Measurements from ENCODE around the gene TRIP6.
"Not testable (repeated sequence)": the region's sequence is repeated elsewhere in the genome, so short reads cannot be mapped to it uniquely, and the experiment has no call there.

TRIP6 gene

DNA sequence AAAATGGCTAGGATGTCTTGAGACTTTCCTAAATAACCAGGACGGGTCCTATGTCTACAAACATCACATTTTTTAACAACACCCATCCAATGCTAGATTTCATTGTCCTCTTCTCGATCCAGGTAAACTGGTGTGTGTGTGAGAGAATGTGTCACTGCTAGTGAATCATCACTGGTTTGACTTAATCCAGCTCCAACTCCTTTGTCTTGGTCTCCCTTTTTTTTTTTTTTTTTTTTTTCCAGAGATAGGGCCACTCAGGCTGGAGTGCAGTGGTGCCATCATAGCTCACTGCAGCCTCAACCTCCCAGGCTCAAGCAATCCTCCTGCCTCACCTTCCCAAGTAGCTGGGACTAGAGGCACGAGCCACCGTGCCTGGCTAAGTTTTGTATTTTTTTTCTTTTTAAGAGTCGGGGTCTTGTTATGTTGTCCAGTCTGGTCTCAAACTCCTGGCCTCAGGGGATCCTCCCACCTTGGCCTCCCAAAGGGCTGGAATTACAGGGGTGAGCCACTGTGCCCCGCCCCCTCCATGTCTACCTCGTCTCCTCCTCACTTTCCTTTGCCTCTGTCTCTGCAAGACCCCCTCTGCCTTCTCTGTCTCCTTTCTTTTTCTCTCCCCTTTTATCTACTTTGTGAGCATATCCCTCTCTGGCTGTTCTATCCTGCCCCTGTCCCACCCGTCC lies 24.5 kb downstream of the TRIP6 start:
- DNase-seq: no peak

DNA sequence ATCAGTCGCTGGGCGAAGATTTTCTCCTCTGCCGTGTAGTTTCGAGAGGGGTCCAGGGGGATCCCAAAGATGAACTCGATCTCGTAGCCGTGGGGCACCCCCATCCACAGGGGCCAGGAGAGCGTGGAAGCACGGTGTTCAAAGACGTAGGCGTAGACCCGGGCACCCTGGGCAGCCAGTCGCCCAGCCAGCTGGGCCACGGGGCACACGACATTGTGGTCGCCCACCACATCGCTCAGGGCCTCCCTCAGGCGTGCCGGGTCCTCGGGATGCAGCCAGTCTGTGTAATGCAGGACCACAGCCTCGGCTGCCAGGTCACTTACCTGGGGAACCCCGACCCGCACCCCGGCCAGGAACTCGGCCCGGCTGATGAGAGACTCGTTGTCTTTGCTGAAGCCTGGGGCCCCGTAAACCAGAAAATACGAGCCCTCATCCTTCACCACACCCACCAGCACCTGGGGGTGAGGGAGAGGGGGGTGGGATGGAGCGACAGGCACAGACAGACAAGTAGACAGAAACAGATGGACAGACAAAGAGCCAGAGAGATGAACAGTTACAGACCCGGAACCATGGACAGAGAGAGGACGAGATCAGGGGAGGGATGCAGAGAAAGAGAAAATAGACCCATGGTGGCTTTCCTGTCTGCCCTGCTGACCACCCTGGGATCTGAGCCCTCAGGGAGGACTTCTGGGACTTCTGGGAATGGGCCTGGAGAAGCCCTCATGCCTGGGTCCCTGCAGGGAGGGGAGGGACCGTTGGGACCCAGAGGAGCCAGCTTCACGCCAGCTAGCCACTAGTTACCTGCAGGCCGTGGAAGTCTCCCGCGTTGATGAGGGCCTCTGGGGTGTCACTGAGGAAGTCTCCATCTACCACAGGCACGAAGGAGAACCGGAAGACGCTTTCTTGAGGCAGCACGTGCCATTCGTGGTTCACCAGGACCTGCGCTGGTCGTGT lies 25.5 kb downstream of the TRIP6 start:
- DNase-seq: no peak

DNA sequence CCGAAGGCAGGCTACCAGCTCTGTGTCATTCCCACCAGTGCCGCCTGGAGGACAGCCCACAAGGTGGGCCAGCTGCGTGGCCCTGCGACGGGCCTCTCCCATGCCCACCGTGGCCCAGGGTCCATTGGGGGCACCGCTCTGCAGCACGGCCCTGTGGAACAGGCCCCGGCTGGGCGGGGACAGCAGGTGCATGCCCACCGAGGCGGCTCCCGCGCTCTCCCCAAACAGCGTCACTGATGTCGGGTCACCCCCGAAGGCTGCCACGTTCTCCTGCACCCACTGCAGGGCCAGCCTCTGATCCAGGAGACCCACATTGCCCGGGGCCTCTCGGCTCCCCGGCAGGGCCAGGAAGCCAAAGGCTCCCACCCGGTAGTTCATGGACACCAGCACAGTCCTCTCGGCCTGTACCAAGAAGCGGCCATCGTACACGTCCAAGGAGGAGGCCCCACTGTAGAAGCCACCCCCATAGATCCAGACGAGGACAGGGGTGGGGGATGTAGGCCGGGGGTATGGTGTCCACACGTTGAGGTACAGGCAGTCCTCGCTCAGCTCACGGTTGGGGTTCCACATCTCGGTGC lies 26.2 kb downstream of the TRIP6 start:
- no peak for DNase-seq

DNA sequence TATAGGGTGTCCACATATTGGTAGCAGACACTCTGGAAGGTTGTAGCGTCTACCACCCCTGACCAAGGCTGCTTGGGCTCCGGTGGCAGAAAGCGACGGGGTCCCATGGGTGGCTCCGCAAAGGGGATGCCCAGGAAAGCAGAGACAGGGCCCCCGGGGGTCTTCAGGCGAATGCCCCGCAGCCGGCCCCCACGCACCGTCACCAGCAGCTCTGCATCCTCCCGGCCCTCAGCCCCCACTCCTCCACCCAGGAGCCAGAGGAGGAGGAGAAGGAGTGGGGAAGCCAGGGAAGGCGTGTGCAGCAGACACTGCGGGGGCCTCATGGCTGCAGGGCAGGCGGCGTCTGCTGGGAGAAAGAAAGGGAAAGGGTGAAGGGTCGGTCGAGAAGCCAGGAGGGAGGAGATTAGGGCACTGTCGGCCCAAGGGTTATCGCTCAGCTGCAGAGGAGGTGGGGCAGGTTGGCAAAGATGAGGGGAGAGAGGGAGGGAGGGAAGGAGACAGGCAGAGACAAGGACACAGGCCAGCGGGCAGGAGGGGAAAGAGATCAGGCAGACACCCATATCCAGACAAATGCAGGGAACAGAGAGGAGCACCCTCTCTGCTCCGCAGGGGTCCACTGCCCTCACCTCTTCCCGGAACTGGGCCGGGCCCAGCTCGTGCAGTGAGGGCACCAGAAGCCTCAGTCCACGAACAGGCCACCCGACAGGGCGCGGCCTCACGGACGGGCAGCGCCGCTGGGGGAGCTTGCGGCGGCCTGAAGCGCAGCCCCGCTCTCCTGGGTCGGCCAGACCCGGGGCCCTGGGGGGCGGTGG lies 26.9 kb downstream of the TRIP6 start:
- no peak for DNase-seq

DNA sequence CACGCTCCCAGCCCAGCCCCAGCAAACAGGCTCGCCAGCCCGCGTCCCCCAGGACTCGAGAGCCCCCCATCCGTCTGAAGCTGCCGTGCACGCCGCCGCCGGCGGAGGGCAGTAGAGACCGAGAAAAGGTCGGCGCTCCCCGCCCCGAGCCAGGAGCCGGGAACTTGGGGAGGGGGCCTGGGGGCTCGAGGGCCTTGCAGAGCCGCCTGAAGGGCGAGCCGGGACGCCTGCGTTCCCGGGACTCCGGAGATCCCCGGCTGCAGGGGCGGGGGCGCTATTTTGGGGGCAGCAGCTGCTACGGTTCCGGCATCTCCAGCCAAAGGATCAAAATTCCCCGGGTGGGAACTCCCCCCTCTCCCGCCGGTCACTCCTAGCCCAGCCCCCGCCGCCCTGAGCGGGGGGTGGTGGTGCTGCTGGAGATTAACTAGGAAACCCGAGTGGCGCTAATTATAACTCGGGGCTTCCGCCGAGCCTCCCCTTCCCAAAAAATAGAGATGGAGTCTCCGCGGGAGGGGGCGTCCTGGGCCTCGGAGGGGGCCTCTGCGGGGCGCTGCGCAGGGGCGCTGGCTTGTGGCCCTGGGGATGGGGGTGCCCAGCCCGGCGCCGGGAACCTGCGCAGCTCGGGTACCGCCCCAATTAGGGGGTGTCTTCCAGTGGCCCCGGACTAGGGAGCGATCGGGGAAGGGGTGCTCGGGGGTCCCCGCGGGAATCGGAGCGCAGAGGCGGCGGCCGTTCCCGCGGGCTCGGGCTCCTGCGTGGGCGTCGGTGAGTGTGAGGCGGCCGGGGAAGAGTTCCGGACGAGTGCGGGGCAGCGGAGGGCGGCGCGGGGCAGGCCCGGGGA lies 27.9 kb downstream of the TRIP6 start:
- DNase-seq: no peak

DNA sequence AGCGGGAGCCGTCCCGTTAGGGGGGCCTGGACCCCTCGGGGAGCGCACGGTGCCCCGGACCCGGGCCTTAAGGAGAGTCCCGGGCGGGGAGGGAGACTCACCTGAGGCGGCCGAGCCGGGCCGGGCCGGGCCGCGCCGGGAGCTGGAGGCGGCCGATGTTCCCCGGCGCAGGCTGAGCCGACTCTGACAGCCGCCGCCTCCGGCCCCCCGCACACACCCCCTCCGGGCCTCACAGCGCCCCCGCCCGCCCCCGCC lies 28.4 kb downstream of the TRIP6 start, which contains the start of gene ACHE:
ACHE (minus strand) TSS at position 188 of the 255 bp plus-strand sequence. CDS start 1,656 bp downstream, outside the sequence.
- no peak for DNase-seq

DNA sequence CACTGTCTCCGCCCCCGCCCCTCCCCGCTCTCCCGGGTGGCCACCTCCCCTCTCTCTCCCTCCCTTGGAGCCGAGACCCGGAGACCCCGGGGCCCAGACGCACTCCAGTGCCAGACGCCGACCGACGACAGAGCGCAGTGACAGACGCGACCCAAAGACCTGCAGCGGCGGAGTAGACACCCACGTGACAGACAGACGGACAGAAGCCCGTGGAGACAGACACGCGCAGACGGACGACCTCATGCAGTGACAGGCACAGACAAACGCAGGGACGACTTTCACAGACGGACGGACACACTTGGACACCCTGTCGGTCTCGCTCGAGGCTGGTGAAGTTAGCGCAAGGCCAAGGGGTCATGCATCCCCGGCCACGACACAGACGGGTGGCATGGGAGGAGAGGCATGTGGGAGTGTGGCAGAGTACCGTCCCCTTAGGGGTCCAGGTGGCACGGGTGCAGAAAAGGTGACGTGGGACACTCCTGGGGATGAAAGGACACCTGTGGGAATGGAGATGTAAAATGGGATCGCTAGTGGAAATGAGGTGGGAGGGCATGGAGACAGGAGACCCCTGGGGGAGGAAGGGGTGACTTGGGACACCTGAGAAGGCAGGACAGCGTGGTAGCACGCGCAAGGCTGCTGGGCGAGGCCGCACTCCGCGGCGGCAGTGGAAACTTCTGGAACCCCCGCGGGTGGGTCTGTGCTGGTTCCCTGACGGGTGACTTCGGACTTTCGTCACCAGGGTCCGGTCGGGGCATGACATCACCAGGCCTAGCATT lies 29.0 kb downstream of the TRIP6 start:
- no peak for DNase-seq

DNA sequence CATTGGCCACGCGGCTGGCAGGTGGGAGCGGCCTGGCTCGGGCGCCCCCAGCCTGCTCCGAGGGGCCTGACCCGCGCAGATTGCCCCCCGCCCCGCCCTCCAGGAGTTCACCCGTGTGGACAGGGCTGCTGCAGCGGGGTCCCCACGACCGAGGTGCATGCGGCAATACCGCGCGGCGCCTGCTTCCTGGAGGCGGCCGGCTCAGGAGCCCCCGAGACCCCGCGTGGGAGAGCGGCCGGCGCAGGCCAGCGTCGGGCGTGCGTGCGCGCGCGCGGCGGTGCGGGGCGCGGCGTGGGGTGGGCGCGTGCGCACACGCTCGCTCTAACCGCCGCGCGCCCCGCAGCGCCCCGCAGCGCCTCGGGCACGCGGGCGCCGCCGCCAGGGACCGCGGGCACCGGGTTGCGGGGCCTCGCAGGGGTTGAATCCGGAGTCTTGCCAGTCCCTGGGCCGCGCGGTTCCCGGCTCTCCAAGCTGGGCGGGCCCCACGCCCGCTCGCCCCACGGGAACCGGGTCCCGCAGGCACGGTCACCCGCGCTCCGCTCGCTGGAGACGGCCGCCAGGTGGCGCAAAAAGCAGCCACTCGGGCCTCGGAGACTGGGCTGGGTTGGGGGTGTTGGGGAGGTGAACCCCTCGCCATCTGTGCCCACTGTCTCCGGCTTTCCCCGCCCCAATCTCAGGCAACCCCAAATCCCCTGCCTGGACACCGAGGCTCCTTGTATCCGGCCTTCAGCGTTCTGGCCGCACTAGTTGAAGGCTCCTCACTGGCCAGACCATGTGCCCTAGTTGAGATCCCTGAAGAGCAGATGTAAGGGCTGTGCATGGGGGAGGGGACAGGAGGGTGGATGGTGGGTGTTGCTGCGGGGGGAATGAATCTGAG lies 29.8 kb downstream of the TRIP6 start:
- peak; percentile 51 for DNase-seq

DNA sequence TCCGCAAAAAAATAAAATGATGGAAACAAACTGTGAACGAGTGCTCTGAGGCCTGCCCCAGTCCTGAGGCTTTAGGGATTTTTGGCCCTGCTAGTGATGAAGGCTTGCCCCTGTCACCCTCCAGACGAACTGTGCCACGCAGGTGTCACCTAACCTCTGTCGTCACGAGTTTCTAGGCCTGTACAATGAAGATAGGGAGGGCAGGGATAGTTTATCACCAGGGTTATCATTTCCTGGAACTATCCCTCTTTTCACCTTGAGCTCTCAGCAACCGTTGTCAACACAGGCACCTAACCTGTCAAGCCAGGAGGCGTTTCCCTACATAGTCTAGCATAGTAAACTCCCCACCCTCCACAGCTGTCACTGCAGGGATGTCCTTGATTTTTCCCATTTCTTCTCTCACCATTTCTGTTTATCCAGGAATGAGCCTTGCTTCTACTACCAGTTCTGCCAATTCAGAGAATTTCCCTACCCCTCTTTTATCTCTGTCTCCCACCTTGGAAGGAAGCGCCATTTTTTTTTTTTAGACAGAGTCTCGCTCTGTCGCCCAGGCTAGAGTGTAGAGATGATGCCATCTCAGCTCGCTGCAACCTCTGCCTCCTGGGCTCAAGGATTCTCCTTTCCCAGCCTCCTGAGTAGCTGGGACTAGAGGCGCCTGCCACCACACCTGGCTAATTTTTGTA lies 30.7 kb downstream of the TRIP6 start:
- DNase-seq: no peak

DNA sequence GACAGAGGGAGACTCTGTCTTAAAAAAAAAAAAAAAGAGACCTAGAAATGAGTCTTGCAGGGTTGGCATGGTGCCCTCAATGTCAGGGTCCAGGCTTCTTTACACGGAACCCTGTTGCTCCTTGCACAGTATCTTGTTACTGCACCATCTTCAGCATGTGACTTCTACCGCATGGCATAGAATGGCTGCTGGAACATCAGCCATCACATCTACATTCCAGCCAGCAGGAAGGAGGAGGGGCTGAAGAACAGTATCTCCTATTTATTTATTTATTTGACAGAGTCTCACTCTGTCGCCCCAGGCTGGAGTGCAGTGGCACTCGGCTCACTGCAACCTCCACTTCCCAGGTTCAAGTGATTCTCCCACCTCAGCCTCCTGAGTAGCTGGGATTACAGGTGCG lies 32.2 kb downstream of the TRIP6 start:
- DNase-seq: no peak

DNA sequence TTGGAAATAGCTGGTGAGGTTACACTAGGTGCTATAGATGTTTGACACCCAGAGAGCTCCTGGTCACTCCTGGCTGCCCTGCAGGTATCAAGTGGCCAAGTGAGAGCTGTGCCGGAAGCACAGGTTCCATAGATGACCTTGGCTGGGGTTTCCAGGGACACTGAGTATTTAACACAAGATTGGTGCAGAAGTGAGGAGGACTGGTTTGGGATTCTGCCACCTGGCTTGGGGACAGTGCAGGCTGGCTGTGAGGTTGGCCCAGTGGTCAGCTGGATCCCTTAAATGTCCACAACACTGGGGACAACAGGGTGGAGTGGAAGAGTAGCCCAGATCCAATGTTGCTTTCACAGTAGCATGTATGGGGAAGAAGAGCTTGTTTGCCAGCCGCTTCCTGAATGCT lies 33.8 kb downstream of the TRIP6 start:
- no peak for DNase-seq

DNA sequence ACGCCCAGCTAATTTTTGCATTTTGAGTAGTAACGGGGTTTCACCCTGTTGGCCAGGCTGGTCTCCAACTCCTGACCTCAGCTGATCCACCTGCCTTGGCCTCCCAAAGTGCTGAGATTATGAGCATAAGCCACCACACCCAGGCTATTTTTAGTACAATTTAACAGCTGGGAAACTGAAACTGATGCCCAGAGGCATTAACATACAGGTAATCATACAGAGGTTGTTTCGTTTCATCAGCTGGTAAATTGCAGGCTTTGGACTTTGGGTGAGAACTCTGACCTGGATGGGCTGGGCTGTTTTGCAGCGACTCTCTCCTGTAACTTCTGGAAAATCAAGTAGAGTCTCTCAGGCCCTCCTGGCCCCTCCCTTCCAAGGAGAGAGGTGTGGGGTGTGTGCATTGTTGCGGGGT lies 34.7 kb downstream of the TRIP6 start:
- DNase-seq: no peak

DNA sequence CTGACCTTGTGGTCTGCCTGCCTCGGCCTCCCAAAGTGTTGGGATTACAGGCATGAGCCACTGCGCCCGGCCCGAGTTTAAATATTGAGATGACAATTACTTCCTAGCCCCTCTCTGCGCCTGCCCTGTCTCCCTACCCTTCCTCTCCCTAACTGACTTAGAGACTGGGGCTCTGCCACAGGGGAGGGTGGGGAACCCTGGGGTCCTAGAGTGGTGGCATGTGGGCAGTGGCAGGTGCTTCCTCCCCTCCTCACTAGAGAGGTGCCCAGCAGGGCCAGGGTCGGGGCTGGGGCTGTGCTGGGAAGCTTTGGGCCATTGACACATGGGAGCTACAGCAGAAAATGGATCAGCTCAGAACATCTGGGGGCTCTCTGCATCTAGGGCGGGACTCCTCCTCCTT lies 35.5 kb downstream of the TRIP6 start:
- no peak for DNase-seq

DNA sequence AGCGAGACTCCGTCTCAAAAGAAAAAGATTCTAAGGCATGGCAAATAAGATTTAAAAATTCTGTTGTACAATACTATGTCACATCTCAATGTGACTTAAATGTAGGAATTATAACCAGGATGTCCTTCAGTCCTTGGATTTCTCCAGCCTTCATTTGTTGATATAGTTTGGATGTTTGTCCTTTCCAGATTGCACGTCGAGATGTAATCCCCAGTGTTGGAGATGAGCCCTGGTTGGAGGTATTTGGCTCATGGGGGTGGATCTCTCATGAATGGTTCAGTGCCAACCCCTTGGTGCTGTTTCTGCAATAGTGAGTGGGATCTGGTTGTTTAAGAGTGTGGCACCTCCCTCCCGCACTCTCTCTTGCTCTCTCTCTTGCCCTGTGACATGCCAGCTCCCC lies 41.3 kb downstream of the TRIP6 start:
- no peak for DNase-seq

DNA sequence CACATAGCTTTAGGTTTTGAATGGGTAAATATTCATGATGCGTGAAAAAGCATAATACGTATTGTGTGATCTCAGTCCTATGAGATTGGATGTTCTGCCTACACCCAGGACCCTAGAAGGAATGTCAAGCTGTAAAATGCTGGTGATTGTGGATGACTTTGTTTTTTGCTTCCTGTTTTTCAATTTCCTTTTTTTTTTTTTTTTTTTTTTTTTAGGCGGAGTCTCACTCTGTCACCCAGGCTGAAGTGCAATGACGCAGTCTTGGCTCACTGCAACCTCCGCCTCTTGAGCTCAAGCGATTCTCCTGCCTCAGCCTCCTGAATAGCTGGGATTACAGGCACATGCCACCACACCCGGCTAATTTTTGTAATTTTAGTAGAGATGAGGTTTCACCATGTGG lies 43.3 kb downstream of the TRIP6 start:
- DNase-seq: not testable (repeated sequence)

DNA sequence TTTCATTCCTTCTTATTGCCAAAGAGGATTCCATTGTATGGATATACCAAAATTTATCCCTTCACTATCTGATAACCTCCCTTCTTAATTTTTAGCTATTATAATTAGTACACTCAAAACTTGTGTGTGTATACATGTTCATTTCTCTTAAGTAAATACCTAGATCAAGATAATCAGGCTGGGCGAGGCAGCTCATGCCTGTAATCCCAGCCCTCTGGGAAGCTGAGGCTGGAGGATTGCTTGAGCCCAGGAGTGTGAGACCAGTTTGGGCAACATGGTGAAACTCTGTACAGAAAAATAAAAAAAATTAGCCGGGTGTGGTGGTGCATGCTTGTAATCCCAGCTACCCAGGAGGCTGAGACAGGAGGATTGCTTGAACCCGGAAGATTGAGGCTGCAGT lies 44.3 kb downstream of the TRIP6 start:
- no peak for DNase-seq

DNA sequence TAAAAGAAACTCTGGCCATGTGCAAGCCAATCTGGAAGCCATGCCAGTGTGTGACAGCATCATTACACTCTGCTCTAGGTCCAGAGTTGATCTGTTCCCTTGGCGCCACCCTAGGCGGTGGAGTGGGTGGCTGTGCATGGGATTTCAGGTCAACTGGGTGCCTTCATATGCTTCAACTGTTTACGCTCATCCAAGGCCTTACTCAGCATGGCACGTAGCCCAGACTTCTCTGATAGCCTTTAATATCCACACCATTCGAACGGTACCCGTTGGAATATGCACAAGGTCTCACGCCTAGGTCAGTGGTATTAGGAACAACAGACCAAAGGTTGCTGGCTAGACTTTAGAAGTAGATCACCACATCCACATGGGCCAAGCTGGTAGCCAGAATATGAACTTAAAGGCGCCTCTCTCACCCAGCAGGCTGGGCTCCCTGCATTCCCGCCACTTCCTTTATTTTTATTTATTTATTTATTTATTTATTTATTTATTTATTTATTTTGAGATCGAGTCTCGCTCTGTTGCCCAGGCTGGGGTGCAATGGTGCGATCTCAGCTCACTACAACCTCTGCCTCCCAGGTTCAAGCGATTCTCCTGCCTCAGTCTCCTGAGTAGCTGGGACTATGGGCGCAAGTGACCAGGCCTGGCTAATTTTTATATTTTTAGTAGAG lies 47.2 kb downstream of the TRIP6 start:
- no peak for DNase-seq

DNA sequence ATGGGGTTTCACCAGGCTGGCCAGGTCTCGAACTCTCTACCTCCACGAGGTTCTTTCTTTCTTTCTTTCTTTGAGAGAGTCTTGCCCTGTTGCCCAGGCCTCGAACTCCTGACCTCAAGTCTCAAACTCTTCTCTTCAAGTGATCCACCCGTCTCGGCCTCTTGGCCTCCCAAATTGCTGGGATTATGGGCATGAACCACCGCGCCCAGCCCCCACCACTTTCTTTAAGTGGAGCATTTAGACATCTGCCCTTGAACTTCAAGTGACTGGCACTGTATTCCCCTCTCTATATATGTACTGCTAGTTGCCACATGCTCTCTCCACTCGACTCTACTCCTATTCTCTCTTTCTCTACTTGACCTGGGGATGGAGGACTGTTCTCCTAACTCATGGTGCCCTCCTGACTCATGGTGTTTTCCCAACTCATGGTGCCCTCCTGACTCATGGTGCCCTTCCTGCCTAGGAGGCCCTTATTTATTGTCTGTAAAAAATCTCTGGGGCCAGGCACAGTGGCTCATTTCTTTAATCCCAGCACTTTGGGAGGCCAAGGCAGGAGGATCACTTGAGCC lies 47.8 kb downstream of the TRIP6 start:
- no peak for DNase-seq

DNA sequence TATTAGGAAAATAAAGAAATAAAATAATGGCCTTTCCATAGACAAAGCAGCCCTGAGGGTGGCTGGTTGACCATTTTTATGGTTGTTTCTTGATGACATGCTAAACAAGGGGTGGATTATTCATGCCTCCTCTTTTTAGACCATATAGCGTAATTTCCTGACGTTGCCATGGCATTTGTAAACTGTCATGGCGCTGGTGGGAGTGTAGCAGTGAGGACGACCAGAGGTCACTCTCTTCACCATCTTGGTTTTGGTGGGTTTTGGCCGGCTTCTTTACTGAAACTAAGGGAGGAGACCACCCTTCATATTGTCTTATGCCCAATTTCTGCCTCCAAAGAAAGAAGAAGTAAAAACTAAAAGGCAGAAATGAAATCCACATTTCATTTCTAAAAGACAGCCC lies 52.1 kb downstream of the TRIP6 start:
- DNase-seq: not testable (repeated sequence)

All from CD4-positive, alpha-beta T cell treated with Interleukin-4 for 4 hours (primary cell).